WTC11 (cell line): ENCODE measurements around the gene DECR2.

Source experiments
- ATF3 ChIP-seq: sonication (generic); formaldehyde crosslinking; conservative IDR thresholded peaks from 2 replicates; pipeline ENCODE4 v1.8.1; 2022; ENCODE audit warnings: mild to moderate bottlenecking, missing genetic modification reagents
- ATF6 ChIP-seq: sonication (generic); formaldehyde crosslinking; IDR thresholded peaks from 2 replicates; pipeline ENCODE4 v1.8.1; 2023; ENCODE audit warnings: mild to moderate bottlenecking, missing genetic modification reagents
- CTCF ChIP-seq: fragments of 200-600 bp; IDR thresholded peaks from 2 replicates; pipeline ENCODE4 v1.8.0; 2022; ENCODE audit warnings: antibody characterized with exemption
- SMAD4 ChIP-seq: sonication (generic); formaldehyde crosslinking; IDR thresholded peaks from 2 replicates; pipeline ENCODE4 v1.8.0; 2022; ENCODE audit warnings: mild to moderate bottlenecking, missing genetic modification reagents

- TF ChIP-seq CTCF: no peak
- no peak for TF ChIP-seq SMAD4 (CRISPR knock-in tag)
- no peak for TF ChIP-seq ATF3
- TF ChIP-seq ATF6 (CRISPR knock-in tag): no peak
These were observed 27.7 kb upstream of the DECR2 start for GRCh38 chr16:373848-374615.
